H1 (cell line): ENCODE measurements around the gene WDR93. TPM values are rescaled to one million over a fixed set of nuclear protein-coding genes. Genes with fewer than 3 reads are reported as not detected.

Source experiments
- CTCF ChIA-PET: fragments of 300-600 bp; sonication (Branson Sonifier 250); formaldehyde crosslinking; loops from one replicate; lab custom pipeline; 2021; ENCODE audit not compliant: partially characterized antibody; lab: Charles Lee
- POLR2A ChIA-PET: fragments of 300-600 bp; sonication (Branson Sonifier 250); formaldehyde crosslinking; loops from one replicate; lab custom pipeline; 2021; ENCODE audit warnings: inconsistent platforms; ENCODE audit not compliant: partially characterized antibody; lab: Charles Lee
- DNase-seq, 2 experiments: peaks; one replicate each; pipeline versions ENCODE4 v3.0.0 to v3.0.0-alpha.2; 2010 to 2022; ENCODE audit warnings: low spot score in 2 of 2, low read depth in 1 of 2, mixed read lengths in 1 of 2
- FAIRE-seq: peaks from 2 replicates; lab custom pipeline; 2011; peaks lifted over from hg19 to GRCh38; lab: Jason Lieb, UNC
- H2AFZ ChIP-seq: 2 replicates; pipeline ENCODE4 v1.8.1; 2012; ENCODE audit warnings: low read length, inconsistent platforms
- H2AK5ac ChIP-seq: 2 replicates; pipeline ENCODE4 v1.6.1; 2013; ENCODE audit warnings: low read depth, low read length
- H2BK120ac ChIP-seq: replicated peaks from 2 replicates; pipeline ENCODE3; 2013; ENCODE audit warnings: low read depth, low read length, inconsistent platforms
- H2BK12ac ChIP-seq: 2 replicates; pipeline ENCODE4 v1.6.1; 2013; ENCODE audit warnings: low read depth, low read length
- H2BK15ac ChIP-seq: 2 replicates; pipeline ENCODE4 v1.6.1; 2013; ENCODE audit warnings: low read length
- H2BK20ac ChIP-seq: 2 replicates; pipeline ENCODE4 v1.6.1; 2013; ENCODE audit warnings: low read length
- H2BK5ac ChIP-seq: 2 replicates; pipeline ENCODE4 v1.6.1; 2013; ENCODE audit warnings: low read depth, low read length
- H3K14ac ChIP-seq: 2 replicates; pipeline ENCODE4 v1.6.1; 2013; ENCODE audit warnings: inconsistent platforms; ENCODE audit not compliant: insufficient read length
- H3K18ac ChIP-seq: 2 replicates; pipeline ENCODE4 v1.6.1; 2013; ENCODE audit warnings: low read length; ENCODE audit errors: extremely low read depth
- H3K23ac ChIP-seq: 2 replicates; pipeline ENCODE4 v1.6.1; 2013; ENCODE audit warnings: inconsistent platforms; ENCODE audit not compliant: insufficient read length
- H3K23me2 ChIP-seq: 2 replicates; pipeline ENCODE4 v1.6.1; 2013; ENCODE audit warnings: low read depth, low read length
- H3K27ac ChIP-seq: 2 replicates; pipeline ENCODE4 v1.6.1; 2011; ENCODE audit warnings: low read depth, low read length, inconsistent platforms
- H3K27me3 ChIP-seq, 4 experiments: replicated peaks in 1 of 4; 1 replicate in 1 of 4; 2 replicates in 3 of 4; pipeline versions ENCODE4 v1.6.1 to v1.8.1; 2011 to 2013; ENCODE audit warnings: low read length in 3 of 4, mild to moderate bottlenecking in 3 of 4, inconsistent platforms in 2 of 4, mixed read lengths in 2 of 4, moderate library complexity in 1 of 4; ENCODE audit not compliant: control insufficient read depth in 3 of 4, insufficient read depth in 3 of 4; ENCODE audit errors: extremely low read depth in 1 of 4
- H3K36me3 ChIP-seq, 4 experiments: 2 replicates each; pipeline versions ENCODE4 v1.6.1 to v1.8.1; 2011 to 2013; ENCODE audit warnings: mild to moderate bottlenecking in 4 of 4, low read length in 3 of 4, moderate library complexity in 2 of 4, control low read depth in 1 of 4, inconsistent platforms in 1 of 4; ENCODE audit not compliant: insufficient read depth in 4 of 4, control insufficient read depth in 2 of 4
- H3K4ac ChIP-seq: replicated peaks from 2 replicates; pipeline ENCODE3; 2013; ENCODE audit warnings: low read length, low read depth, mixed read lengths, inconsistent platforms; ENCODE audit not compliant: insufficient read length
- H3K4me1 ChIP-seq, 4 experiments: replicated peaks in 1 of 4; 1 replicate in 1 of 4; 2 replicates in 3 of 4; pipeline versions ENCODE4 v1.6.1 to v1.8.1; 2011 to 2013; ENCODE audit warnings: low read length in 3 of 4, inconsistent platforms in 2 of 4, mixed read lengths in 1 of 4; ENCODE audit not compliant: insufficient read depth in 4 of 4, control insufficient read depth in 3 of 4
- H3K4me2 ChIP-seq, 2 experiments: 2 replicates each; pipeline versions ENCODE4 v1.6.1 to v1.8.1; 2011 to 2013; ENCODE audit warnings: low read depth in 2 of 2, low read length in 2 of 2, control low read depth in 1 of 2, inconsistent platforms in 1 of 2, mild to moderate bottlenecking in 1 of 2; ENCODE audit not compliant: insufficient read depth in 1 of 2
- H3K4me3 ChIP-seq, 4 experiments: fragments of 200-600, 300-600 bp in 1 of 4; sonication (generic), shearing (Covaris generic), sonication (Bioruptor Twin) in 1 of 4; 2 replicates each; pipeline versions ENCODE4 v1.5.1 to v1.8.1; 2011 to 2016; ENCODE audit warnings: low read length in 4 of 4, low read depth in 3 of 4, control low read depth in 2 of 4, inconsistent platforms in 2 of 4, mild to moderate bottlenecking in 2 of 4, mixed read lengths in 1 of 4, moderate library complexity in 1 of 4; ENCODE audit not compliant: insufficient read depth in 2 of 4; ENCODE audit errors: extremely low read depth in 1 of 4
- H3K56ac ChIP-seq: replicated peaks from 2 replicates; pipeline ENCODE3; 2013; ENCODE audit warnings: low read depth, mild to moderate bottlenecking, mixed read lengths, low read length, inconsistent platforms; ENCODE audit not compliant: insufficient read length
- H3K79me1 ChIP-seq: 2 replicates; pipeline ENCODE4 v1.6.1; 2013; ENCODE audit warnings: low read depth, low read length, control low read depth
- H3K79me2 ChIP-seq, 2 experiments: 2 replicates each; pipeline versions ENCODE4 v1.6.1 to v1.8.1; 2012 to 2013; ENCODE audit warnings: low read length in 2 of 2, mild to moderate bottlenecking in 2 of 2, inconsistent platforms in 1 of 2; ENCODE audit not compliant: insufficient read depth in 2 of 2, control insufficient read depth in 1 of 2
- H3K9ac ChIP-seq, 4 experiments: replicated peaks in 1 of 4; 1 replicate in 1 of 4; 2 replicates in 3 of 4; pipeline versions ENCODE4 v1.6.1 to v1.8.1; 2011 to 2013; ENCODE audit warnings: low read depth in 3 of 4, low read length in 3 of 4, control low read depth in 2 of 4, mild to moderate bottlenecking in 2 of 4, moderate library complexity in 2 of 4, inconsistent platforms in 1 of 4; ENCODE audit errors: extremely low read depth in 1 of 4
- H3K9me3 ChIP-seq, 2 experiments: 2 replicates each; pipeline versions ENCODE4 v1.6.1 to v1.8.1; 2012 to 2013; ENCODE audit warnings: mild to moderate bottlenecking in 2 of 2, moderate library complexity in 2 of 2, control low read depth in 1 of 2, inconsistent platforms in 1 of 2, low read depth in 1 of 2, low read length in 1 of 2, mixed read lengths in 1 of 2; ENCODE audit not compliant: insufficient read depth in 2 of 2
- H4K20me1 ChIP-seq, 2 experiments: replicated peaks in 1 of 2; 2 replicates each; pipeline versions ENCODE3 to v1.8.1; 2011 to 2013; ENCODE audit warnings: inconsistent platforms in 2 of 2, low read length in 2 of 2, mild to moderate bottlenecking in 1 of 2; ENCODE audit not compliant: insufficient read depth in 2 of 2, control insufficient read depth in 1 of 2
- H4K5ac ChIP-seq: 2 replicates; pipeline ENCODE4 v1.6.1; 2013; ENCODE audit warnings: low read length, low read depth, mixed read lengths, inconsistent platforms; ENCODE audit not compliant: insufficient read length
- H4K8ac ChIP-seq: 2 replicates; pipeline ENCODE4 v1.8.0; 2013; ENCODE audit warnings: mild to moderate bottlenecking, moderate library complexity, low read length, inconsistent platforms; ENCODE audit not compliant: insufficient read depth; ENCODE audit errors: extremely low read depth
- H4K91ac ChIP-seq: replicated peaks from 2 replicates; pipeline ENCODE3; 2013; ENCODE audit warnings: low read length, mixed read lengths, inconsistent platforms; ENCODE audit not compliant: insufficient read length
- BRCA1 ChIP-seq: IDR thresholded peaks from 2 replicates; pipeline ENCODE4 v1.6.1; 2012; ENCODE audit warnings: low read depth, low read length, improper control_type of control experiment
- CHD2 ChIP-seq: IDR thresholded peaks from 2 replicates; pipeline ENCODE4 v1.6.1; 2012; ENCODE audit warnings: low read length, improper control_type of control experiment
- CREB1 ChIP-seq: IDR thresholded peaks from 2 replicates; pipeline ENCODE4 v1.6.1; 2012; ENCODE audit warnings: inconsistent platforms
- E2F6 ChIP-seq: IDR thresholded peaks from 2 replicates; pipeline ENCODE4 v1.6.1; 2012; ENCODE audit warnings: inconsistent platforms
- EGR1 ChIP-seq: IDR thresholded peaks from 2 replicates; pipeline ENCODE4 v1.6.1; 2011; ENCODE audit warnings: low read depth, low read length, borderline replicate concordance
- EP300 ChIP-seq, 2 experiments: IDR thresholded peaks; 1 replicate in 1 of 2; 2 replicates in 1 of 2; pipeline ENCODE4 v1.6.1; 2011 to 2012; ENCODE audit warnings: low read depth in 2 of 2, low read length in 2 of 2, mild to moderate bottlenecking in 2 of 2, borderline replicate concordance in 1 of 2, inconsistent platforms in 1 of 2, moderate library complexity in 1 of 2
- GTF2F1 ChIP-seq: IDR thresholded peaks from 2 replicates; pipeline ENCODE4 v1.6.1; 2012; ENCODE audit warnings: low read depth, low read length, improper control_type of control experiment, borderline replicate concordance
- JUND ChIP-seq: IDR thresholded peaks from 2 replicates; pipeline ENCODE4 v1.6.1; 2011; ENCODE audit warnings: mild to moderate bottlenecking, improper control_type of control experiment, low read length
- KDM1A ChIP-seq: fragments of 200-600, 300-600 bp; sonication (generic); IDR thresholded peaks from 2 replicates; pipeline ENCODE4 v1.7.1; 2016; ENCODE audit warnings: mild to moderate bottlenecking, low read length, borderline replicate concordance
- KDM4A ChIP-seq: IDR thresholded peaks from one replicate; pipeline ENCODE4 v1.7.1; 2012; ENCODE audit warnings: low read depth, mild to moderate bottlenecking, moderate library complexity, low read length, inconsistent platforms; ENCODE audit not compliant: severe bottlenecking
- NRF1 ChIP-seq: IDR thresholded peaks from 2 replicates; pipeline ENCODE4 v1.6.1; 2011; ENCODE audit warnings: mild to moderate bottlenecking, low read depth, low read length, improper control_type of control experiment
- PHF8 ChIP-seq: fragments of 200-600 bp; sonication (generic); conservative IDR thresholded peaks from 2 replicates; pipeline ENCODE4 v1.7.1; 2012; ENCODE audit warnings: low read depth, mild to moderate bottlenecking, inconsistent platforms, low read length, moderate library complexity
- POLR2AphosphoS5 ChIP-seq: IDR thresholded peaks from 2 replicates; pipeline ENCODE4 v1.6.1; 2011; ENCODE audit warnings: low read depth, low read length
- RBBP5 ChIP-seq: IDR thresholded peaks from 2 replicates; pipeline ENCODE4 v1.7.1; 2012; ENCODE audit warnings: low read depth, mild to moderate bottlenecking, inconsistent platforms, low read length, moderate library complexity, borderline replicate concordance
- TCF12 ChIP-seq: IDR thresholded peaks from 2 replicates; pipeline ENCODE4 v1.6.1; 2011; ENCODE audit warnings: low read depth, mild to moderate bottlenecking, low read length
- WGBS, 2 experiments: shearing (Covaris generic) in 1 of 2; methylation state at CpG; one replicate each; pipeline versions ENCODE4 v1.1.6 to v1.1.7; 2013 to 2015; ENCODE audit warnings: low lambda C conversion rate in 2 of 2, mixed read lengths in 2 of 2, inconsistent platforms in 1 of 2, low coverage in 1 of 2, missing lambda C conversion rate in 1 of 2; ENCODE audit not compliant: insufficient replicate concordance in 2 of 2, insufficient coverage in 1 of 2, insufficient read length in 1 of 2; ENCODE audit errors: extremely low coverage in 1 of 2, missing lambda C conversion rate in 1 of 2; 5-methylcytosine and 5-hydroxymethylcytosine counted together
- polyA plus RNA-seq, 7 experiments: library from polyadenylated mRNA; depleted of rRNA in 3 of 7; stranded (reverse) in 5 of 7; unstranded in 2 of 7; fragments of >200 nt in 5 of 7; fragments of 200-250 nt in 2 of 7; gene quantifications; 1 replicate in 5 of 7; 2 replicates in 1 of 7; 4 replicates in 1 of 7; pipeline versions ENCODE4 v1.2.1 to v1.2.3, GENCODE V29; 2011 to 2013; ENCODE audit warnings: missing spikeins in 2 of 7, mixed read lengths in 2 of 7
- total RNA-seq: library from RNA; stranded (reverse); fragmentation: NEBNext Ultra II Directional; extraction: Animal tissue kit (Norgen Biotek cat#: 25700); gene quantifications from 2 replicates; pipeline ENCODE4 v1.2.1, GENCODE V29; 2021

The WDR93 gene
- total and polyA plus RNA-seq, 2 of the 8 experiments (the other 6 are each of a cell fraction or from before 2014, with no cell fraction given) = 0.03 TPM; not detected in 1

GRCh38 chr15:89677381-89677780, 13.2 kb upstream of the WDR93 start:
- TF ChIP-seq E2F6 (no peak), NRF1 (no peak), KDM4A (no peak), POLR2AphosphoS5 (no peak), PHF8 (no peak), RBBP5 (no peak), CREB1 (no peak), TCF12 (no peak), BRCA1 (no peak), EGR1 (no peak), KDM1A (no peak), GTF2F1 (no peak), EP300 (IDR thresholded peaks at IDR 0.05; ENCODE audit: borderline replicate concordance in 1 of 2, low read depth in 2 of 2, low read length in 2 of 2) (no peak), JUND (no peak), CHD2 (no peak)
- TF ChIP-seq, all 59 proteins: peak for 0
- H3K79me2 ChIP-seq = no peaks in the 10 kb centered on the region
- H3K79me1 ChIP-seq = no peaks in the 10 kb centered on the region
- no peak overlapping the region for H3K14ac ChIP-seq
- no peak overlapping the region for H2BK5ac ChIP-seq
- H3K18ac ChIP-seq = no peak overlapping the region
- no peak overlapping the region for H3K4ac ChIP-seq
- no peak overlapping the region for H2BK120ac ChIP-seq
- ChIA-PET CTCF (no interaction called here), POLR2A (interaction anchor here (0.6 kb wide), 1 partner anchor 412 kb away, joined by 4 read pairs; no protein-coding TSS in a partner anchor)
- H3K4me3 ChIP-seq = no peak overlapping the region
- no peaks in the 10 kb centered on the region; a peak in 1 of 7 replicates for H3K27me3 ChIP-seq
- no peak overlapping the region for H2BK12ac ChIP-seq
- H2BK15ac ChIP-seq = no peak overlapping the region
- WGBS, 2 experiments = 93% methylated on average over 1 of the region's 1 CpG; no CpG with 5 or more reads in 1 of the 2 experiments
- no peak for FAIRE-seq
- no peak overlapping the region for H3K23ac ChIP-seq
- no peak overlapping the region for H2BK20ac ChIP-seq
- no peak overlapping the region for H2AK5ac ChIP-seq
- H3K9me3 ChIP-seq = no peaks in the 10 kb centered on the region
- H3K4me2 ChIP-seq = no peak overlapping the region
- no peak overlapping the region for H4K5ac ChIP-seq
- DNase-seq = no peak
- H4K91ac ChIP-seq = no peak overlapping the region
- no peaks in the 10 kb centered on the region for H3K36me3 ChIP-seq
- no peak overlapping the region for H4K8ac ChIP-seq
- H2AFZ ChIP-seq = no peak overlapping the region
- no peaks in the 10 kb centered on the region; a peak in 1 of 7 replicates for H3K4me1 ChIP-seq
- H3K9ac ChIP-seq = no peak overlapping the region
- H4K20me1 ChIP-seq = no peaks in the 10 kb centered on the region
- H3K27ac ChIP-seq = no peak overlapping the region
- no peak overlapping the region for H3K56ac ChIP-seq
- H3K23me2 ChIP-seq = no peaks in the 10 kb centered on the region; the same call in 1 of the 2 replicates
